HG03469 (cell line): ENCODE data around the gene MBTPS1.
A peak's percentile ranks its signal among the peaks of the same experiment; 100 is the strongest.

Source experiments
- ATAC-seq: cut with Tn5 transposase; IDR thresholded peaks from one replicate; pipeline ENCODE4 v1.9.1; 2021; ENCODE audit warnings: mild to moderate bottlenecking, moderate library complexity, moderate number of reproducible peaks; ENCODE audit not compliant: unreplicated experiment

The MBTPS1 gene

GRCh38 chr16:84116720-84117493 lies at the start of gene MBTPS1:
TSS of gene MBTPS1 (minus strand) at chr16:84116942. CDS start at chr16:84101783, 15,159 bp downstream.
- peak; percentile 87 for ATAC-seq

GRCh38 chr16:84165746-84166145 lies 49.0 kb upstream of the MBTPS1 start:
- no peak for ATAC-seq

- ATAC-seq: no peak
Measured at GRCh38 chr16:84161801-84162200, 45.1 kb upstream of the MBTPS1 start.

GRCh38 chr16:84161037-84161436 lies 44.3 kb upstream of the MBTPS1 start:
- ATAC-seq: no peak

GRCh38 chr16:84159800-84160199 lies 43.1 kb upstream of the MBTPS1 start:
- no peak for ATAC-seq

GRCh38 chr16:84159007-84159406 lies 42.3 kb upstream of the MBTPS1 start:
- no peak for ATAC-seq

- no peak for ATAC-seq
Measured at GRCh38 chr16:84156342-84156784, 39.6 kb upstream of the MBTPS1 start.

- no peak for ATAC-seq
Measured at GRCh38 chr16:84155771-84156170, 39.0 kb upstream of the MBTPS1 start.

GRCh38 chr16:84155226-84155625 lies 38.5 kb upstream of the MBTPS1 start:
- no peak for ATAC-seq

- no peak for ATAC-seq
Measured at GRCh38 chr16:84153660-84154214, 37.0 kb upstream of the MBTPS1 start.

- no peak for ATAC-seq
Measured at GRCh38 chr16:84150926-84151325, 34.2 kb upstream of the MBTPS1 start.

GRCh38 chr16:84144859-84145639 lies 28.3 kb upstream of the MBTPS1 start, which contains the start of the genes DNAAF1 and HSDL1:
TSS of gene DNAAF1 (plus strand) at chr16:84145308. CDS start at chr16:84145441, 133 bp downstream.
TSS of gene HSDL1 (minus strand) at chr16:84145177. CDS start at chr16:84131321, 13,856 bp downstream.
- peak; percentile 68 for ATAC-seq

GRCh38 chr16:84144209-84144858 lies 27.6 kb upstream of the MBTPS1 start:
- ATAC-seq: no peak

- no peak for ATAC-seq
Measured at GRCh38 chr16:84143784-84144199, 27.1 kb upstream of the MBTPS1 start.

GRCh38 chr16:84143081-84143480 lies 26.3 kb upstream of the MBTPS1 start:
- no peak for ATAC-seq

- no peak for ATAC-seq
Measured at GRCh38 chr16:84141143-84141670, 24.5 kb upstream of the MBTPS1 start.

- no peak for ATAC-seq
Measured at GRCh38 chr16:84139628-84140258, 23.0 kb upstream of the MBTPS1 start.

- ATAC-seq: no peak
Measured at GRCh38 chr16:84138824-84139627, 22.3 kb upstream of the MBTPS1 start.

- no peak for ATAC-seq
Measured at GRCh38 chr16:84138500-84138823, 21.7 kb upstream of the MBTPS1 start.
